Keratinocyte (primary cell): Measurements from ENCODE around the gene P2RX3. TPM values are rescaled to one million over a fixed set of nuclear protein-coding genes. Genes with fewer than 3 reads are reported as not detected.

ENCODE experiments used
- DNase-seq: peaks from one replicate; pipeline ENCODE4 v3.0.0-alpha.2; 2011; ENCODE audit warnings: low read depth, missing footprints, low spot score
- FAIRE-seq: peaks from 2 replicates; lab custom pipeline; 2011; peaks lifted over from hg19 to GRCh38; lab: Jason Lieb, UNC
- H2AFZ ChIP-seq: 2 replicates; pipeline ENCODE4 v1.6.0; 2012; ENCODE audit warnings: low read length, control low read depth, inconsistent platforms; ENCODE audit not compliant: control insufficient read depth
- H3K27ac ChIP-seq: 2 replicates; pipeline ENCODE4 v1.5.1; 2011; ENCODE audit warnings: low read length; ENCODE audit not compliant: control insufficient read depth, insufficient read depth
- H3K27me3 ChIP-seq: 3 replicates; pipeline ENCODE4 v1.6.0; 2011; ENCODE audit warnings: low read length; ENCODE audit not compliant: control insufficient read depth, insufficient read depth; ENCODE audit errors: extremely low read depth
- H3K36me3 ChIP-seq, 2 experiments: 2 replicates in 1 of 2; 3 replicates in 1 of 2; pipeline ENCODE4 v1.5.1; 2011; ENCODE audit warnings: low read length in 2 of 2, mild to moderate bottlenecking in 1 of 2; ENCODE audit not compliant: control insufficient read depth in 2 of 2, insufficient read depth in 2 of 2; ENCODE audit errors: extremely low read depth in 1 of 2
- H3K4me1 ChIP-seq: 3 replicates; pipeline ENCODE4 v1.5.1; 2011; ENCODE audit warnings: low read length; ENCODE audit not compliant: control insufficient read depth, insufficient read depth; ENCODE audit errors: extremely low read depth
- H3K4me2 ChIP-seq: 3 replicates; pipeline ENCODE4 v1.6.0; 2011; ENCODE audit warnings: low read depth, low read length; ENCODE audit not compliant: control insufficient read depth, insufficient read depth; ENCODE audit errors: extremely low read depth
- H3K4me3 ChIP-seq, 3 experiments: fragments of 200-600 bp in 1 of 3; sonication (generic) in 1 of 3; 2 replicates in 2 of 3; 3 replicates in 1 of 3; pipeline ENCODE4 v1.5.1; 2011 to 2016; ENCODE audit warnings: low read length in 3 of 3, mild to moderate bottlenecking in 3 of 3, control low read depth in 2 of 3, inconsistent platforms in 1 of 3, low read depth in 1 of 3, mixed read lengths in 1 of 3, mixed run types in 1 of 3, moderate library complexity in 1 of 3; ENCODE audit not compliant: control insufficient read depth in 2 of 3, insufficient read depth in 2 of 3; ENCODE audit errors: extremely low read depth in 1 of 3
- H3K79me2 ChIP-seq: 2 replicates; pipeline ENCODE4 v1.6.0; 2012; ENCODE audit warnings: low read length; ENCODE audit not compliant: control insufficient read depth, insufficient read depth
- H3K9ac ChIP-seq: 3 replicates; pipeline ENCODE4 v1.6.0; 2011; ENCODE audit warnings: low read length; ENCODE audit not compliant: control insufficient read depth, insufficient read depth; ENCODE audit errors: extremely low read depth
- H3K9me1 ChIP-seq: 3 replicates; pipeline ENCODE4 v1.6.0; 2011; ENCODE audit warnings: low read length; ENCODE audit not compliant: control insufficient read depth, insufficient read depth; ENCODE audit errors: extremely low read depth
- H3K9me3 ChIP-seq: 2 replicates; pipeline ENCODE4 v1.5.1; 2012; ENCODE audit warnings: low read depth, low read length; ENCODE audit not compliant: control insufficient read depth
- H4K20me1 ChIP-seq: 3 replicates; pipeline ENCODE4 v1.6.0; 2011; ENCODE audit warnings: low read length; ENCODE audit not compliant: control insufficient read depth, insufficient read depth; ENCODE audit errors: extremely low read depth
- EZH2 ChIP-seq: IDR thresholded peaks from one replicate; pipeline ENCODE4 v1.6.1; 2012; ENCODE audit warnings: inconsistent platforms, mild to moderate bottlenecking, low read length, moderate library complexity
- dilution Hi-C: fragments of 300-500 bp; cut with MboI; formaldehyde crosslinking; loops from one replicate; pipeline ENCODE4 v1.7.0; 2020; ENCODE audit warnings: low sequenced_read_pairs; ENCODE audit not compliant: extremely low pct_ligation_motif_present
- polyA plus RNA-seq, 5 experiments: library from polyadenylated mRNA; depleted of rRNA in 3 of 5; stranded (reverse) in 3 of 5; stranded (forward) in 1 of 5; unstranded in 1 of 5; fragments of >200 nt; gene quantifications; 1 replicate in 1 of 5; 2 replicates in 3 of 5; 3 replicates in 1 of 5; pipeline versions ENCODE4 v1.2.1 to v1.2.3, GENCODE V29; 2011 to 2012; ENCODE audit warnings: missing spikeins in 2 of 5, low read depth in 1 of 5, low replicate concordance in 1 of 5
- TF ChIP-seq, protein P1 (sequence below), 3 experiments: IDR thresholded peaks in 1 of 3; conservative IDR thresholded peaks in 1 of 3; optimal IDR thresholded peaks in 1 of 3; 2 replicates in 2 of 3; 3 replicates in 1 of 3; pipeline versions ENCODE3 to v1.5.1; 2011; ENCODE audit warnings: low read length in 3 of 3, mild to moderate bottlenecking in 3 of 3, moderate library complexity in 2 of 3, control low read depth in 1 of 3, inconsistent platforms in 1 of 3; ENCODE audit not compliant: insufficient read depth in 2 of 3; ENCODE audit errors: extremely low read depth in 1 of 3

Gene P2RX3
- polyA plus RNA-seq, 1 donor (not counting 4 experiments of a cell fraction or from before 2014, with no cell fraction given), result not detected

DNA sequence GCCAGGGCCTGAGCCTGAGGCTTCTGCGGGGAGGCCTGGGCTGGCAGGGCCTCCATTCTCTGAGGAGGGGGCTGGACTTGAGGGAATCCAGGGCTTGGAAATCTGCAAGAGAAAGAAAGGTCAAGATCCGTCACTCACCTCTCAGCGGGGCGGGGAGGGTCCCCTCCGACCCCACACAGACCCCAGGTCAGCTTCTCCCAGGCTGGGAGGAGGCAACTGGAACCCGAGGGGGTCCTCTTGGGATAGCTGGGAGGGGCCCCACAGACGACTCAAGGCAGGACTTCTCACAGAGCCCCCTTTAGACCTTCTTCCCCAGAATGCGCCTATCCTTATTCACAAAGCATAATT is 24.4 kb upstream of the P2RX3 start:
- dilution Hi-C loops, result no loop called here
- Histone ChIP-seq H3K9me3 (no peaks in the 10 kb centered on the region), H3K27me3 (no peaks in the 10 kb centered on the region), H3K79me2 (peaks cover 46% of the 10 kb centered on the region), H3K27ac (no peak overlapping the region), H3K4me1 (peaks cover 42% of the 10 kb centered on the region), H3K4me2 (no peak overlapping the region), H3K4me3 (no peak overlapping the region), H3K9ac (no peak overlapping the region), H3K9me1 (peaks cover 8% of the 10 kb centered on the region), H2AFZ (no peak overlapping the region), H4K20me1 (peaks cover 22% of the 10 kb centered on the region), H3K36me3 (peaks cover 67 to 89% of the 10 kb centered on the region in 2 experiments)
- no peak for TF ChIP-seq EZH2
- TF ChIP-seq, protein P1, sequence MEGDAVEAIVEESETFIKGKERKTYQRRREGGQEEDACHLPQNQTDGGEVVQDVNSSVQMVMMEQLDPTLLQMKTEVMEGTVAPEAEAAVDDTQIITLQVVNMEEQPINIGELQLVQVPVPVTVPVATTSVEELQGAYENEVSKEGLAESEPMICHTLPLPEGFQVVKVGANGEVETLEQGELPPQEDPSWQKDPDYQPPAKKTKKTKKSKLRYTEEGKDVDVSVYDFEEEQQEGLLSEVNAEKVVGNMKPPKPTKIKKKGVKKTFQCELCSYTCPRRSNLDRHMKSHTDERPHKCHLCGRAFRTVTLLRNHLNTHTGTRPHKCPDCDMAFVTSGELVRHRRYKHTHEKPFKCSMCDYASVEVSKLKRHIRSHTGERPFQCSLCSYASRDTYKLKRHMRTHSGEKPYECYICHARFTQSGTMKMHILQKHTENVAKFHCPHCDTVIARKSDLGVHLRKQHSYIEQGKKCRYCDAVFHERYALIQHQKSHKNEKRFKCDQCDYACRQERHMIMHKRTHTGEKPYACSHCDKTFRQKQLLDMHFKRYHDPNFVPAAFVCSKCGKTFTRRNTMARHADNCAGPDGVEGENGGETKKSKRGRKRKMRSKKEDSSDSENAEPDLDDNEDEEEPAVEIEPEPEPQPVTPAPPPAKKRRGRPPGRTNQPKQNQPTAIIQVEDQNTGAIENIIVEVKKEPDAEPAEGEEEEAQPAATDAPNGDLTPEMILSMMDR (optimal IDR thresholded peaks at IDR 0.05 in 1 of 3, IDR thresholded peaks at IDR 0.05 in 1 of 3, conservative IDR thresholded peaks at IDR 0.05 in 1 of 3; ENCODE audit: extremely low read depth in 1 of 3, insufficient read depth in 2 of 3, low read length in 3 of 3), result no peak
- FAIRE-seq (no peak), DNase-seq (no peak)

DNA sequence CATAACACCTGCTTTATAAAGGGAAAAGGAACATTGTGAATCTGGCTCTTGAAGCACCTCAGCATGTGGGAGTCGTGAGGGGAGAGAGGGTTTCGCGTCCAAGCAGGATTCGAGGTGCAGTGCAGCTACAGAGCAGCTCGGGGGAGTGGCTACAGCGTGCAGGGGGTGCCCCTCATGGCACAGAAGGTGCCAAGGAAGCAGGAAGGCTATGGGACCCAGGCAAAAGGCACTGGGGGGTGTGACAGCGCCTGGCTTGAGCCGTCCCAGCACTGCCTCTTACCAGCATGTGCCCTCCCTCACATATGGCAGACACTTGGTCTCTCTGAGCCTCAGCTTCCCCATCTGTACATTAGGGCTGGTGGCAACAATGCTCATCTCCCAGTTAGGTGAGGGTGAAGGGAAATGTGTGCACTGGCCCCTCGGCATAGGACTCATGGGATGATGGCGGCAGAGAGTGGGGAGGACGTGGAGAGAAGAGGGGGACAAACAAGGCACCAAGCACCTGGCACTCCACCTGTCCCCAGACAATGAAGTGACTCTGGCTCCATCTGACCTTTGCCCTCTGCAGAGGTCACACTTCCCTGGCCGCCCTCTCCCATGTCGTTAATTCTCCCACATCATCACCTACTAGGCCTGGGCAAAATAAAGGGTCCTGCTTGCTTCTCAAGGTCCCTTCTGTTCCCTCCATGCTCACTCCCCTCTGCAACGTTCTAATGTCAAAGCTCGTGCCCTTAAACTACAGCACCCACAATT is 23.8 kb upstream of the P2RX3 start:
- no peak for FAIRE-seq
- peaks cover 43% of the 10 kb centered on the region for H3K79me2 ChIP-seq
- no peak for TF ChIP-seq EZH2
- TF ChIP-seq, protein P1 (optimal IDR thresholded peaks at IDR 0.05 in 1 of 3, IDR thresholded peaks at IDR 0.05 in 1 of 3, conservative IDR thresholded peaks at IDR 0.05 in 1 of 3; ENCODE audit: extremely low read depth in 1 of 3, insufficient read depth in 2 of 3, low read length in 3 of 3), result no peak

More for the DNA sequence above, 23.8 kb upstream of the P2RX3 start:
- Histone ChIP-seq H2AFZ (no peak overlapping the region), H3K4me3 (no peak overlapping the region), H3K36me3 (peaks cover 61 to 85% of the 10 kb centered on the region in 2 experiments), H3K9me3 (no peaks in the 10 kb centered on the region), H4K20me1 (peaks cover 22% of the 10 kb centered on the region), H3K4me2 (no peak overlapping the region), H3K27me3 (no peaks in the 10 kb centered on the region), H3K4me1 (peaks cover 41% of the 10 kb centered on the region), H3K9ac (no peak overlapping the region), H3K27ac (no peak overlapping the region), H3K9me1 (peaks cover 8% of the 10 kb centered on the region)
- dilution Hi-C loops, result no loop called here
- DNase-seq, result no peak
